Measurements from ENCODE around the gene NFXL1.
A peak's percentile ranks its signal among the peaks of the same experiment; 100 is the strongest.
"Not testable (repeated sequence)": the region's sequence is repeated elsewhere in the genome, so short reads cannot be mapped to it uniquely, and the experiment has no call there.

The NFXL1 gene

DNA sequence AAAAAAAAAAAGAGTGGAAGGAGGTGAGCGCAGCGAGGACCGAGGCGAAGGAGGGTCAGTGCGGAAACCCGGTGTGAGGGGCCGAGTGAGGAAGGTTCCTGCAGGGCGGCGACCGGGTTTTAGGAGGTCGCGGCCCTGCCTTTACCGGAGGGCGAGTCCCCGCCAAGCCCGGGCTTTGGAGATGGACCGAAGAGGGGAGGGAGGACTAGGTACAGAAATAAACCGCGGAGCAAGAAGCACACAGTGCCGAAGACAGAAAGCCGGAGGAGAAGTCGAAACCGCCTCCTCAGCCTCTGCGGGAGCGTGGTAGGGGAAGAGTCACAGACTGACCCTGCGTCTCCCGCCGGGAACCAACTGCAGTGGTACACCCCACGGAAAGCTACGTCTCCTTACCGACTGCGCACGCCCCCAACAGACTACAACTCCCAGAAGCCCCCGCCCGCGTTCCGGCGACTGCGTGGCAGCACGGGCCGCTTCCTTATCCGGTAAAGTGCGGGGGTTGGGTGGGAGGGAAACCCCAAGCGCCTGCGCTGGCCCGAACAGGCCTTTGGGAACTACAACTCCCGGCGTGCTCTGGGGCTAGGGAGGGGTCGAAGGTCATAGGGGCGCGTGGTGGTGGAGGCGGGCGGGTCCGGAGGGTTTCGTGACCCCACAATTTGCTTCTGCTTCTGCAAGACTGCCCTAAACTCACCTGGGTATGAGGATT, at the start of gene NFXL1:
TSS of gene NFXL1 (minus strand) at position 364 of the 706 bp plus-strand sequence. CDS start 380 bp downstream, outside the sequence.
- DNase-seq (ENCODE audit: low read depth in 2 of 2, low spot score in 1 of 2): peak; percentile 93 to 96

- DNase-seq (ENCODE audit: low read depth in 2 of 2, low spot score in 1 of 2): no peak
Observed at GRCh38 chr4:47954677-47955076, 40.3 kb upstream of the NFXL1 start.

DNA sequence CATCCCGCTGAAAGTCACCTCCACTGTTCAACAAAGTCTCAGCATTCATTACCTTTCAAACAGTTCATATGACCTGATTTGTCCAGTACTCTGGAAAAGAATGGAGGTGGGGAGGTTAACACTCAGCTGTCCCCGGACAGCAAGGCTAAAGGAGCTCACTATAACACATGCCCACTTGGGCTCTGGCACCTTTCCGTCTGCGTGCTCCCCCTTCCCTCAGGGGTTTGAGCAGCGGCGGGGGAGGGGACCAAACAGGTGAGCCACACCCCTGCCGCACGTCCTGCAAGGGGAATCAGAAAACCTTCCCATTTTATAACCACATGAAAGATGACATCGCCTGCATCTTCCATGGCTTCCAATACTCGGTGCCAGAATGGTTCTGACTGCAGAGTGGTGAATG, 39.9 kb upstream of the NFXL1 start:
- DNase-seq (ENCODE audit: low read depth in 2 of 2, low spot score in 1 of 2): no peak

GRCh38 chr4:47945930-47946726, 31.7 kb upstream of the NFXL1 start:
- no peak for DNase-seq (ENCODE audit: low read depth in 2 of 2, low spot score in 1 of 2)

GRCh38 chr4:47942081-47942819, 27.9 kb upstream of the NFXL1 start:
- DNase-seq (ENCODE audit: low read depth in 2 of 2, low spot score in 1 of 2): no peak

- DNase-seq (ENCODE audit: low read depth in 2 of 2, low spot score in 1 of 2): no peak
Observed at GRCh38 chr4:47939456-47939855, 25.1 kb upstream of the NFXL1 start.

- DNase-seq (ENCODE audit: low read depth in 2 of 2, low spot score in 1 of 2): no peak
Observed at GRCh38 chr4:47936336-47936735, 22.0 kb upstream of the NFXL1 start.

GRCh38 chr4:47933840-47934239, 19.5 kb upstream of the NFXL1 start:
- DNase-seq (ENCODE audit: low read depth in 2 of 2, low spot score in 1 of 2): no peak

DNA sequence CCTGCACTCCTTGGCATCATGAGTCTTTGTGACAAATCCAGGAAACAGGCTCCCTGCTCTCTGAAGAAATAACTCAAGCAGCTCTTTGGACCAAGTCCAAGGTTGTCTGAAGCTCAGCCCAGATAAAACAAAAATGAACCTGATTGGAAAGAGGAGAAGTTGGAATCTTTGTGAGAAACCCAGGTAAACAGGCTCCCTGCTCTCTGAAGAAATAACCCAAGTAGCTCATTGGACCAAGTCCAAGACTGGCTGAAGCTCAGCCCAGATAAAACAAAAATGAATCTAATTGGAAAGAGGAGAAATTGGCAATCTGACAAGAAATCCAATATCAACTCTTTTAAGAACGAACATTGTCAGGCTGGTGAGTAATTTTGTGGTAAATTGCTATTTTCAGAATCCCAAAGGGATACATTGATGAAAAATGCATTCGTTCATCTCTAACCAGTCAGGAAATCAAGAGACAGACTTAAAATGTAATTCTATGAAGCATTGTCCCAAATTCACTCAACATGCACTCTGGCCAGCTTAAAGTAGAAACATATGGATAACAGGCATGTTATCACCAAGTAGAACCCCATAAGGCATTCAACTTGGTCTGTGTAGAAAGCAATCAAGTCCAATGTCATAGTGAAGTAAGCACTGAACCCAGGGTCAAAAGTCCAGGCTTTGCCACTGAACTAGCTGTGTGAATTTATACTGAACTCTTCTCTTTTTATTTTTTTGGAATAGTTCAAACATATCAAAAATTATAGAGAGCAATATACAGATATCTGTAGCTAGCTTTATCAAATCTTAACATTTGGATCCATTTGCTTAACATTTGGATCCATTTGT, 16.8 kb upstream of the NFXL1 start:
- DNase-seq (ENCODE audit: low read depth in 2 of 2, low spot score in 1 of 2): no peak

DNA sequence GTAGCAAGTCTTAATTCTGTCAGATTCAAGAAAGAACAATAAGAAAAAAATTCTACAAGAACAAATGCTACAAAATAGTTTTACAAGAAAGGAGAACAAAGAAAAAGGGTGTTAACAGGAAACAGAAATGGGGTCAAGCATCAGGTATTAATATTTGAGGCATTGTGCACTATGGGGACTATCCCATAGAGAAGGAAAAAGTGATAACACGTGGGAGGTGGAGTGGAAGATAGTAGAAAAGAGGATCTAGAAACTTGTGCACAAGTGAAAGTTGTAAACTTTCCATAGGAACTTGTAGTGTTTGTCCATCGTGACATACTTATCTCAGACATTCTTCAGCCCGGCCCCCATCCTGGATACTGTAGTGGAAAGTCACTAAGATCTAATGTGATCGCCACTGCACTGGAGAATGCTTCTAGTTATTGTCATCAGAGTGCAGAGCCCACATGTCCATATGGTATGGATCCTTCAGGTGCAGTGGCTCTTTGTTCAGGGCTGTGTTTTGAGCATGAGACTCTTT, 15.4 kb upstream of the NFXL1 start:
- no peak for DNase-seq (ENCODE audit: low read depth in 2 of 2, low spot score in 1 of 2)

DNA sequence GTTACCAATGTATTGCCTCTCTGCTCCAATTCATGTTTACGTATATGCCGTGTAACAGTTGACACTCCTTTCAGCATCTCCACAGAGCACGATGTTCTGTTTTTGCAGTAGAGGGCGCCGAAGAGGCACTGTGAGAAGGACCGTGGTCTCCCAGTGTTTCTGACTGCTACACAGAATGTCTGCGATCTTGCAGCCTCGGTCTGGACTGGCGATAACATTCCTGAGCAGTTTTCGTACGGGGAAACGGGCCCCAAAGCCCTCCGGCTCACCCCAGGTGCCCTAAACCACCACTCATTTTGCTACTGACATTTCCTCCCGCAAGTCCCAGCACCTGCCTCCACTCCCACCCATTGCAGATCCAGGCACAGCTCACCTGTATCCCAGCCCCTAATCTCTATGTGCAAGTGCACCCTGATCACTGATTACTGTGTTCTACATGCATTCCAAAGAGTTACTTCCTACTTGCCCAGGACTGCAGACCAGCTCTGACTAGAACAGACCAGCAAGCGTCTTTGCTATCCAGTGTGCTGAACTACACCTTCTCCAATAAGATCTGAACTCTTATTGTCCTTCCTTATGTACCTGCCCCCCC, 12.4 kb upstream of the NFXL1 start:
- peak in 1 of 2 donors; percentile 13 for DNase-seq (ENCODE audit: low read depth in 2 of 2, low spot score in 1 of 2)

DNA sequence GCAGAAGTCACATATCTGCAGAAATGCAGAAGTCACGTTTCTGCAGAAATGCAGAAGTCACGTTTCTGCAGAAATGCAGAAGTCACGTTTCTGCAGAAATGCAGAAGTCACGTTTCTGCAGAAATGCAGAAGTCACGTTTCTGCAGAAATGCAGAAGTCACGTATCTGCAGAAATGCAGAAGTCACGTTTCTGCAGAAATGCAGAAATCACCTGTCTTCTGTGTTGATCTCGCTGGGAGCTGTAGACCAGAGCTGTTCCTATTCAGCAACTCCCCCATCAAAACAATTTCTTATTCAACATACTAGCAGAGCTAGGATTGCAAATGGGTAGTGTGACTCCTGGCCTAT, 8.9 kb upstream of the NFXL1 start:
- DNase-seq (ENCODE audit: low read depth in 2 of 2, low spot score in 1 of 2): not testable (repeated sequence)

GRCh38 chr4:47922436-47923260, 8.3 kb upstream of the NFXL1 start:
- not testable (repeated sequence) for DNase-seq (ENCODE audit: low read depth in 2 of 2, low spot score in 1 of 2)

DNA sequence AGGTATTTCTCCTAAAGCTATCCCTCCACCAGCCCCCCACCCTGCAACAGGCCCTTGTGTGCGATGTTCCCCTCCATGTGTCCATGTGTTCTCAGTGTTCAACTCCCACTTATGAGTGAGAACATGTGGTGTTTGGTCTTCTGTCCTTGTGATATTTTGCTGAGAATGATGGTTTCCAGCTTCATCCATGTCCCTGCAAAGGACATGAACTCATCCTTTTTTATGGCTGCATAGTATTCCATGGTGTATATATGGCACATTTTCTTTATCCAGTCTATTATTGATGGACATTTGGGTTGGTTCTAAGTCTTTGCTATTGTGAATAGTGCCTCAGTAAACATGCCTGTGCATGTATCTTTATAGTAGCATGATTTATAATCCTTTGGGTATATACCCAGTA, 2.8 kb upstream of the NFXL1 start:
- not testable (repeated sequence) for DNase-seq (ENCODE audit: low read depth in 2 of 2, low spot score in 1 of 2)

GRCh38 chr4:47915378-47915777, 995 bp upstream of the NFXL1 start:
- no peak for DNase-seq (ENCODE audit: low read depth in 2 of 2, low spot score in 1 of 2)

DNA sequence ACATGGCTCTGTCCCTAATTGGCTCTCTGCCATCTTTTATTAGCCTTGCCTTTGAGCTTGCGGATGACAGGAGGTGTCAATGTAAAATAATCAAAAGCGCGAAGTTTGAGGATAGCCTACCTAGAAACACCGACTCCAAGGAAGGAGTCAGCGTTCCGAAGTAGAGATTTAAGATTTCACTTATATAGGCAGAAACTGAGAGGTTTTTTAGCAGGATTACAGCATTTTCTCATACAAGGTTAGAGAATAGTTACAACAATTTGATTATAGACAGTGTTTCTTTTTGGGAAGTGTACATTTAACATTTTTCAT, 499 bp upstream of the NFXL1 start:
- no peak for DNase-seq (ENCODE audit: low read depth in 2 of 2, low spot score in 1 of 2)

- peak in 1 of 2 donors; percentile 15 for DNase-seq (ENCODE audit: low read depth in 2 of 2, low spot score in 1 of 2)
Observed at GRCh38 chr4:47913861-47914219, 543 bp downstream of the NFXL1 start.

DNA sequence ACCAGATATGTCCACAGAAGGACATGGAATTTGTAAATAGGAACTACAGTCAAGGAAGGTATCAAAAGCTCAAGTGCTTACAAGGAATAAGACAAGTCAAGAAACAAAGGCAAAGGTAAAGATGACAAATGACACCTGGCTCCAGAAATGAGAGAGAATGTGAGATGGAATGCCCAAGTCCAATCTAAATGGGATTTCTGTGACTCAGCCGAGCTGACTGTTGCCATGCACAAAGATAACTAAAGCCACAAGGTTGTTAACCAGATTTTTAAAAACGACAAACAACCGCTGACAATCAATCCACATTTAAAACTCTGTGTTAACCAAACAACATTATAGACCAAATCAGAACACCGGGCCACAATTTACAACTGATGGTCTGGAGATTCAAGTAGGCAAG, 1.1 kb downstream of the NFXL1 start:
- no peak for DNase-seq (ENCODE audit: low read depth in 2 of 2, low spot score in 1 of 2)

- DNase-seq (ENCODE audit: low read depth in 2 of 2, low spot score in 1 of 2): no peak
Observed at GRCh38 chr4:47907089-47907646, 7.2 kb downstream of the NFXL1 start.

All from stimulated activated CD8-positive, alpha-beta memory T cell treated with anti-CD3 and anti-CD28 coated beads, Interleukin-4, amount 100 ng/mL, for 4 hours (primary cell).